Pancreas (tissue), 10 donors: ENCODE measurements around the gene SEMA4D. TPM values are rescaled to one million over a fixed set of nuclear protein-coding genes. Genes with fewer than 3 reads are reported as not detected.
A peak's percentile ranks its signal among the peaks of the same experiment; 100 is the strongest.

ENCODE experiments used
- ATAC-seq, 4 donors: fragments of 200-7000 bp; cut with Tn5 transposase; one replicate each; pipeline versions ENCODE4 v1.8.0 to v1.9.1; 2020; ENCODE audit warnings: mild to moderate bottlenecking in 4 of 4, moderate library complexity in 4 of 4
- DNase-seq, 6 donors: peaks; one replicate each; pipeline ENCODE4 v3.0.0-alpha.2; 2020
- FAIRE-seq: peaks from 2 replicates; lab custom pipeline; 2012; peaks lifted over from hg19 to GRCh38; lab: Jason Lieb, UNC
- H3K27ac ChIP-seq, 4 donors: fragments of 200-600 bp; sonication (generic); 1 replicate in 3 of 4; 2 replicates in 1 of 4; pipeline versions ENCODE4 v1.5.0 to v1.8.0; 2020
- H3K27me3 ChIP-seq, 4 donors: fragments of 200-600 bp; one replicate each; pipeline ENCODE4 v1.8.0; 2021
- H3K36me3 ChIP-seq, 3 donors: fragments of 200-600 bp; sonication (generic) in 1 of 3; one replicate each; pipeline versions ENCODE4 v1.5.0 to v1.8.0; 2020 to 2021
- H3K4me1 ChIP-seq, 3 donors: fragments of 200-600 bp; one replicate each; pipeline ENCODE4 v1.8.0; 2021
- H3K4me3 ChIP-seq, 4 donors: fragments of 200-600 bp; sonication (generic) in 2 of 4; one replicate each; pipeline versions ENCODE4 v1.5.0 to v1.8.0; 2020 to 2021
- H3K9me3 ChIP-seq, 4 donors: fragments of 200-600 bp; one replicate each; pipeline ENCODE4 v1.8.0; 2021
- WGBS, 2 donors: extraction: QIAGEN DNeasy Blood & Tissue Kit; methylation state at CpG; one replicate each; pipeline ENCODE4 v1.1.7; 2013; 5-methylcytosine and 5-hydroxymethylcytosine counted together
- intact Hi-C, 3 donors: fragments of 100-400 bp; cut with DNase I; formaldehyde crosslinking; loops; one replicate each; pipeline versions ENCODE4 v1.11.1 to v1.14.2; 2022
- polyA plus RNA-seq, 2 donors: library from polyadenylated mRNA; stranded (reverse); fragments of 200-250 nt; gene quantifications; one replicate each; pipeline ENCODE4 v1.2.3, GENCODE V29; 2013
- total RNA-seq, 6 donors: library from RNA; stranded (reverse); fragmentation: NEBNext Ultra II Directional in 4 of 6; extraction: Animal tissue kit (Norgen Biotek cat#: 25700) in 4 of 6; gene quantifications; one replicate each; pipeline versions ENCODE4 v1.2.1 to v1.2.4, GENCODE V29; 2021 to 2023
- TF ChIP-seq, protein P1 (sequence below), 4 donors: fragments of 200-600 bp; sonication (generic) in 3 of 4; IDR thresholded peaks; one replicate each; pipeline versions ENCODE4 v1.5.0 to v1.8.0; 2021; ENCODE audit warnings: antibody characterized with exemption in 4 of 4
- donor health status: healthy with polysubstance abuse.
- donor health status: DM: no; HTN: no; CAD: no; lungs with moderate emphysema.
- donor health status: DM: no; HTN: no; CAD: no.
- donor health status: control.
- donor health status: control.
- donor health status: Bipolar disorder and iron deficiency.
- donor health status: DM: yes; HTN: yes; CAD: no.
- donor health status: DM: no; HTN: no; CAD: no.
- donor health status: DM: no; HTN: no; CAD: no.
- donor health status: DM: yes; HTN: yes; CAD: no.

SEMA4D gene
- total and polyA plus RNA-seq, 8 donors: 7.1 to 29.7 (median 12.9) TPM

DNA sequence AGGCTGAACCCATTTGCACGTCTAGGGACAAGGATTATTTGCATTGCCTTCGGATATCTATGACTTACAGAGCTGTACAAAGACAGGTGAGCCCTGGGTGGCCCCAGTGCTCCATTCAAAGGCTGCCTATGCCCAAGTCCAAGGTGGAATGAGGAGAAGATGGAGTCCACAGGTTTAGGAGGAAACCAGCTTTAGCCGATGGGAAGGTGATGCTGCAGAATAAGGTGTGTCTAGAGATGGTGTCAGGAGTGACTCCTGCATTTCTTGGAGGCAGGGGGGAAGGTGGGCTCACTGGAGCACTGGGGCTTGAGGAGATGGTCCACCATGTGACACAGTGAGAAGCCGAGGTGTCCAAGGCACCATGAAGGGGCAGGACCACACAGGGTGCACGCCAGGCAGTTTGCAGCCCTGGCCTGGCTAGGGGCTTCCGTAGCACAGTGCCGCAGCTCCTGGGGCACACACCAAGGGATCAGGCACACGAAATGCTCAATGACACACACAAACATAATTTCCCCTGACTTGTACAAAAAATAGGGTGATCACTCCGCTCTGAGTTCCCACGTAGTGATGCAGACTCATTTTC is 32.1 kb downstream of the SEMA4D start:
- FAIRE-seq (no peak), DNase-seq (peak in 1 of 6 donors; percentile 30), ATAC-seq (no peak)
- TF ChIP-seq, protein P1, sequence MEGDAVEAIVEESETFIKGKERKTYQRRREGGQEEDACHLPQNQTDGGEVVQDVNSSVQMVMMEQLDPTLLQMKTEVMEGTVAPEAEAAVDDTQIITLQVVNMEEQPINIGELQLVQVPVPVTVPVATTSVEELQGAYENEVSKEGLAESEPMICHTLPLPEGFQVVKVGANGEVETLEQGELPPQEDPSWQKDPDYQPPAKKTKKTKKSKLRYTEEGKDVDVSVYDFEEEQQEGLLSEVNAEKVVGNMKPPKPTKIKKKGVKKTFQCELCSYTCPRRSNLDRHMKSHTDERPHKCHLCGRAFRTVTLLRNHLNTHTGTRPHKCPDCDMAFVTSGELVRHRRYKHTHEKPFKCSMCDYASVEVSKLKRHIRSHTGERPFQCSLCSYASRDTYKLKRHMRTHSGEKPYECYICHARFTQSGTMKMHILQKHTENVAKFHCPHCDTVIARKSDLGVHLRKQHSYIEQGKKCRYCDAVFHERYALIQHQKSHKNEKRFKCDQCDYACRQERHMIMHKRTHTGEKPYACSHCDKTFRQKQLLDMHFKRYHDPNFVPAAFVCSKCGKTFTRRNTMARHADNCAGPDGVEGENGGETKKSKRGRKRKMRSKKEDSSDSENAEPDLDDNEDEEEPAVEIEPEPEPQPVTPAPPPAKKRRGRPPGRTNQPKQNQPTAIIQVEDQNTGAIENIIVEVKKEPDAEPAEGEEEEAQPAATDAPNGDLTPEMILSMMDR (IDR thresholded peaks at IDR 0.05): no peak
- no peaks in the 10 kb centered on the region for H3K36me3 ChIP-seq
- H3K9me3 ChIP-seq: no peaks in the 10 kb centered on the region
- 89 to 91% methylated on average over 10 of the region's 10 CpGs for WGBS, 2 donors
- no peaks in the 10 kb centered on the region for H3K27me3 ChIP-seq
- intact Hi-C loops: no loop called here
- no peak overlapping the region for H3K27ac ChIP-seq
- H3K4me1 ChIP-seq: no peaks in the 10 kb centered on the region
- H3K4me3 ChIP-seq: no peak overlapping the region

- H3K36me3 ChIP-seq: no peaks in the 10 kb centered on the region
- TF ChIP-seq, protein P1 (IDR thresholded peaks at IDR 0.05): no peak
- H3K4me3 ChIP-seq: no peak overlapping the region
- FAIRE-seq (no peak), ATAC-seq (no peak), DNase-seq (peak in 1 of 6 donors; percentile 35)
- H3K4me1 ChIP-seq: no peaks in the 10 kb centered on the region
- 78 to 82% methylated on average over 7 of the region's 7 CpGs for WGBS, 2 donors
- no peak overlapping the region for H3K27ac ChIP-seq
- no peaks in the 10 kb centered on the region for H3K27me3 ChIP-seq
- intact Hi-C loops: no loop called here
- no peaks in the 10 kb centered on the region for H3K9me3 ChIP-seq
Observed at GRCh38 chr9:89465001-89465451, 32.9 kb downstream of the SEMA4D start.

DNA sequence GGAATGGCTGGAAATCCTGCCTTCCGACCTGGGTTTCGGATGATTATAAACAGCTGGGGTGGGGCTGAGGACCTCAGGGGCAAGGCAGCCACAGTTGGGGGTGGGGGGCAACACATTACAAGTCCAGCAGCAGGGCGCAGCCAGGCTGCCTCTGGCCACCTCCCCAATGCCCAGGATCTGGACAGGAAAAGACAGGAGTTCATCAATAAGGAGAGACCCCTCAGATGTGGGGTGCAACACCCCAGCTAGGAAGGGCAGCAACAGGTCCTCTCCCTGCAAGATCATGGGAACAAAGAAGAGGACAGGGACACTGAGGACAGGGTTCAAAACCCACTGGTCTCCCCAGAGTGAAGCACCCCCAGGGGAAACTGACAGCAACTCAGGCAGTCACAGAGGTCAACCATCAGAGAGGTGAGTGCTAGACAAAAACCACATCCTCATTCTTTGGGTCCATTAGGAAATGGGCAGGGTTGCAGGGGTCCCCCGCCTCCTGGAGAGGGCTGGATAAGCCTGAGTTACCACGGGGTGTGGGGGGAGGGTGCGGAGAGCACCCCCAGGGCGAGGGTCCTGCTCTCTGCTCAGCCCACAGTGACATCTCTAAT is 33.5 kb downstream of the SEMA4D start:
- no peaks in the 10 kb centered on the region for H3K36me3 ChIP-seq
- intact Hi-C loops: no loop called here
- DNase-seq: peak in 1 of 6 donors; percentile 20
- H3K9me3 ChIP-seq: no peaks in the 10 kb centered on the region
- 83 to 90% methylated on average over 7 of the region's 7 CpGs for WGBS, 2 donors
- H3K27me3 ChIP-seq: no peaks in the 10 kb centered on the region
- no peak overlapping the region for H3K4me3 ChIP-seq
- no peaks in the 10 kb centered on the region for H3K4me1 ChIP-seq
- H3K27ac ChIP-seq: no peak overlapping the region
- no peak for FAIRE-seq
- TF ChIP-seq, protein P1 (IDR thresholded peaks at IDR 0.05): no peak
- peak in 1 of 4 donors; percentile 24 for ATAC-seq

DNA sequence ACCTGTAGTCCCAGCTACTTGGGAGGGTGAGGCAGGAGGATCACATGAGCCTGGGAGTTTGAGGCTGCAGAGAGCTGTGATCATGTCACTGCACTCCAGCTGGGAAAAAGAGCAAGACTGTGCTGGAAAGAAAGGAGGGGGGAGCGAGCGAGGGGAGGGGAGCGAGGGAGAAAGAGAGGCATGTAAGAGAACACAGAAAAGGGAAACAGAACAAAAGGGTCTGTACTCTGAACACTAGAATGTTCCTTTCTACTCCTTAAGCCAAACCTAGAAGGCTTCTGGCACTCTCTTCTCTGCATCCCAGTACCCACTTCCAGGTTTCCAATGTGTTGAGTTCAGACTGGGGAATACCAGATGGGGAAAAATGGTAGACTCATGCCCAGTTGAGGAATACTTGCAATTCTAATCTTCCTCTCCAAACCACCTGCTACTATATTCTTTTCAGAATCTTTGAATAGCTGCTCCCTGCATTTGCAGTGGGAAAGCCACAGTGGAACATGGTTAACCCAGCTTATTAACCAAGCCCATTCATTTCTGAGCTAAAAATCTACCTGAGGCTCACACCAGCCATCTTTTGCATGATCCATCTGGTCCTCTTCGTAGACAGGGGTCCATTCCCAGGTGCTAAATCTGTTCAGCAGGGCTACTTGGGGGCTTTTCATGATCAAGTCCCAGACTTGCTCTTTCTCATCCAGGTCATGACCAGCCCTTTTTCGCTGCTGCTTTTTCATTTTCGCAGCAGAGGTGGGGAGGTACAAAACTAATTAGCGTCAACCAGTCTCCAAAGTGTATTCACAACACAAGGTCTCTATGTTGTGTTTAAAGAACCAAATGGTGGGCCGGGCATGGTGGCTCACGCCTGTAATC is 34.9 kb downstream of the SEMA4D start:
- H3K27ac ChIP-seq: no peak overlapping the region
- WGBS, 2 donors: 95 to 97% methylated on average over 6 to 9 of the region's 9 CpGs
- no peak overlapping the region for H3K4me3 ChIP-seq
- no peaks in the 10 kb centered on the region for H3K9me3 ChIP-seq
- FAIRE-seq (no peak), DNase-seq (no peak), ATAC-seq (no peak)
- intact Hi-C loops: no loop called here
- H3K4me1 ChIP-seq: no peaks in the 10 kb centered on the region
- TF ChIP-seq, protein P1 (IDR thresholded peaks at IDR 0.05): no peak
- no peaks in the 10 kb centered on the region for H3K27me3 ChIP-seq
- no peaks in the 10 kb centered on the region for H3K36me3 ChIP-seq
